NCI-H2196 treated with DMSO at 0.1 percent for 48 hours (cell line): ENCODE results near the gene PCF11.
"Not testable (repeated sequence)": the region's sequence is repeated elsewhere in the genome, so short reads cannot be mapped to it uniquely, and the experiment has no call there.

Experiments used
- DNase-seq: peaks from one replicate; lab custom pipeline; 2025; ENCODE audit not compliant: unreplicated experiment; lab: John Stamatoyannopoulos, UW

PCF11 gene

GRCh38 chr11:83191491-83191890 is 34.6 kb downstream of the PCF11 start:
- no peak for DNase-seq

GRCh38 chr11:83191986-83192385 is 35.1 kb downstream of the PCF11 start:
- no peak for DNase-seq

DNA sequence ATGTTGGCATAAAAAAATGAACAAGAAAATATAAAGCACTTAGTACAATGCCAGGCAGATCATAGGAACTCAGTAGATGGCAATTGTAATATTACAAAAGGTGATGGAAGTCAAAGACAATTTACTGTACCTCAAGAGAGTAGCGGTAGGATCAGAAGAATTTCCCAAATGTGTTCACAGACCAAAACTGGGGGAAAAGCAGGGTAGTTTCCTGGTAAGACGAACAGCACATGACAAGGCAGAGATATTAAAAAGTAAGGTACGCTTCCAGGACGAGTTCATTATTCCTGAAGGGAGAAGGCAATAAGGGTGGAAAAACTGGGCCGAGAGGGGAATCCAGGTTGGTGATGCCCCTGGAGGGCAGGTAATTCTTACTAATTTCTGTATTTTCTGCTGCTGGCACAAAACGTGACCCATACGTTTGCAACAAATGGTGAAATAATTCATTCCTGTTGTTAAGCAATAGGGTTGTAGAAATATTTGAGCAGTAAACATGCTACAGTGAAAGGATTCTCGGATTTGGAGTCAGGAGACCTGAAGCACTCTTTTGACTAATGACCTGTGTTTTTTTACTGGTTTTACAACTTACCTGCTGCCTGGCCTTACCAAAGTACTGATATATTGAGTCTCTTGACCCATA is 35.8 kb downstream of the PCF11 start:
- DNase-seq = no peak

- peak; percentile 94 for DNase-seq
Observed at GRCh38 chr11:83193315-83194280, 36.7 kb downstream of the PCF11 start, which contains the start of gene ANKRD42. Gene ANKRD42 (plus strand): TSS chr11:83193712. CDS start chr11:83194671, 959 bp downstream.

- no peak for DNase-seq
Observed at GRCh38 chr11:83194281-83195142, 37.6 kb downstream of the PCF11 start.

DNA sequence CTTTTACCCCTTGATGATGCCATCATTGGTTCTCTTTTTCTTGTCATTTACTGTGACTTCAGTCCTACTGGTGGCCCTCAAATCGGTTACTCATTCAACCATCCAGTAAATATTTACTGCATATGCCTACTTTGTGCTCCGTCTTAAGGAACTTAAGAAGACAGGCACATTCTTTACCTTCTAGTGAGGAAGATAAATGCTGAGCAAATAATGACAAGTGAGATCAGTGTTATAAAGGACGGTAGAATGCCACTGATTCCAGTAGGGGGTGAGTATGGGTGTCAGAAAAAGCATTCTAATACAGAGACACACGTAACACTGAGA is 38.2 kb downstream of the PCF11 start:
- no peak for DNase-seq

- DNase-seq = no peak
Observed at GRCh38 chr11:83195649-83196048, 38.7 kb downstream of the PCF11 start.

DNA sequence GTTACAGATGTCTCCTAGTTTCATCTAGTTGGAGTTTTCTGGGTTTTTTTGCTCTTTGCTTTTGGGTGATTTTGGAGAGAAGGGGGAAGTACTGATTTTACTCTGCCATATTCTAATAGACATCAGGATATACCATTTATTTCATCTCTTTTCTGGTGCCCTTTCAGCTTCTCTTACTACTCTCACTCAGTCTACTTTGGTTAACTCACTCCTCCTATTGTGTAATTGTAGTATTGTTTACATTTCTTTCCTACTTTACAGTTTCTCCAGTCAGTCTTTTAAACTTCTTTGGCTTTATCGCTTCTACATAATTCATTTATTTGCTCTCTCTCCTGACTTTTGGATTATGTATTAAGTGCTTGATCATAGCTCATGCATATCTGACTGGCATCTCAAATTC is 43.1 kb downstream of the PCF11 start:
- no peak for DNase-seq

DNA sequence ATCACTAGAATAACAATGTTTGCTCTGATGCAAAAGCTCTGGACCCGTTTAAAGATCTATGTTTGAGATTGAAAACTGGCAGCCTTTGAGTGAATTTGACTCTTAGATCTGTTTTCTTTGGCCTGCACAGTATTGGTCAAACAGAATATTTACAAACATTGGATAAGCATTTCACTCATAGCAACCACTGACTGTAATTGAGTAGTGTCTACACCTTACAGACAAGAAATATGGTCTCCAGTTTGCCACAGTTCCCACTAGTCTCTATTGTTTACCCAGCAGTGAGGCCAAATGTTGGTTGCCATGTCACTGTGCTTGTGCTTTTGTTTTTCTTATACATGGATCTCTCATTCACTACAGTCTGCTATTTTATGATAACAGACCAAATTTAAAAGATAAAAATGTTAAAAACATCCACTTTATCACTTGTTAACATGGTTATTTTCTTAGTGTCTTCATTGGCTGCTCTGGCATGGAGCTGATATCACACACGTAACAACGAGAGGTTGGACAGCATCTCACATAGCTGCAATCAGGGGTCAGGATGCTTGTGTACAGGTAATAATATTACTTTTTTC is 48.8 kb downstream of the PCF11 start:
- no peak for DNase-seq

GRCh38 chr11:83206221-83206620 is 49.3 kb downstream of the PCF11 start:
- DNase-seq = no peak

DNA sequence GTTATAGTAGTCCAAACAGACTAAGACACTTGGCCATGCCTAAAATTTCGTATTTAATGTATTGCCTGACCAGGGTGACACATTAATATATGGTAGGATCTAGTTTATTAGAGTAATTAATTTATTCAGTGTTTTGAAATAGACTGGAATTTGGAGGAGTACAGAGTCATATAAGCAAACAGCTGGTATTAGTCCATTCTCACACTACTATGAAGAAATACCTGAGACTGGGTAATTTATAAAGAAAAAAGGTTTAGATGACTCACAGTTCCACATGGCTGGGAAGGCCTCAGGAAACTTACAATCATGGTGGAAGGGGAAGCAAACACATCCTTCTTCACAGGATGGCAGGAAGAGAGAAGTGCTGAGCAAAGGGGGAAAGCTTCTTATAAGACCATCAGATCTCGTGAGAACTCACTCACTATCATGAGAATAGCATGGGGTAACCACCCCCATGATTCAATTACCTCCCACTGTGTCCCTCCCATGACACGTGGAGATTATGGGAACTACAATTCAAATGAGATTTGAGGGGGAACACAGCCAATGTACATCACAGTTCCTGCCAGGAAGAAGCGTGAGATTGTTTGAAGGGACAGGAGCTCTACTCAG is 49.9 kb downstream of the PCF11 start:
- not testable (repeated sequence) for DNase-seq

DNA sequence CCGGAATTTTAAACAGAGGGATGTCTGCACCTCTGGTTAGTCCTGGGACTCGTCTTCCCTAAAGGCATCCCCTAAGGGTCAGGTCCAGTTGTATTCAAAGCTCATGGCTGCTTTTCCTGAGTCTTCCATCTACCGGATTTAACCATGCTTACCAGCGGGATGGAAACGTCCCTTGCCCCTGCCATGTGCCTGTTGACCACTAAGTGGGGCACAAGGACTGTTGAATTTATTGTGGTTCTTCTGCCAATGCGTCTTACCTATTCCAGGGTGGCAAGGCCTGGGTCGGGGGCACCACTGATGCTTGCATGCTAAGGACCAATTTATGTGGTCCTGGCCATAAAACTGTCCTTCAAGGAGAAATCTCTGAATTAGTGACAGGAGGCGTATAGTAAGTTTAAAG is 62.2 kb downstream of the PCF11 start:
- no peak for DNase-seq

DNA sequence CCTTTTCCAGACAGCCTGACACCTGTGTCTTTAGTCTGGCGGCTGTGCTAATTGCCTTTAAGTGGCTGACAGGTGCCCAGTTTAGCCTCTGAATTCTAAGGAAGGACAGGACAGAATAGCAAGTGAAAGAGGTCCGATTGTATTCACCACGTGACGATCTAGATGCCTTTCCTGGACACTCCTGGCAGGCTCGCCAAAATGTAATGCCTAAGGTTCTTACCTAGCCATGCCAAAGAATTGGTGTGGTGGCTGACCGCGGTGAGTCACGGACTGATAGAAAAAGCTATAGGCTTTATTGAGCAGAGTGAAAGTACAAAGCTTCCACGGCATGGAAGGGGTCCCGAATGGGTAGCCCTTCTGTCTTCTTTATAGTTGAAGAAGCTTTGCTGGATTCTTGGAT is 63.3 kb downstream of the PCF11 start:
- DNase-seq = no peak

- DNase-seq = no peak
Observed at GRCh38 chr11:83221694-83222093, 64.8 kb downstream of the PCF11 start.

- DNase-seq = no peak
Observed at GRCh38 chr11:83222499-83222898, 65.6 kb downstream of the PCF11 start.

- DNase-seq = no peak
Observed at GRCh38 chr11:83223457-83223856, 66.5 kb downstream of the PCF11 start.

GRCh38 chr11:83235825-83236224 is 78.9 kb downstream of the PCF11 start:
- DNase-seq = no peak
